ENCODE data around the gene GALNT15.

GALNT15 gene

GRCh38 chr3:16176391-16177030 lies 2.0 kb downstream of the GALNT15 start:
- Mint-ChIP-seq H3K4me1 (ENCODE audit: low read depth) (peaks cover 13% of the 10 kb centered on the region), H3K27me3 (peaks cover 15% of the 10 kb centered on the region), H3K9me3 (no peaks in the 10 kb centered on the region), H3K27ac (no peak overlapping the region), H3K4me3 (no peak overlapping the region), H3K36me3 (ENCODE audit: low read depth) (no peaks in the 10 kb centered on the region)
- intact Hi-C loops (cut with micrococcal nuclease) = loop anchor here (5.0 kb wide), 1 partner anchor 359 kb away; no protein-coding TSS in a partner anchor

GRCh38 chr3:16177382-16177781 lies 2.9 kb downstream of the GALNT15 start:
- Mint-ChIP-seq H3K27me3 (peaks cover 13% of the 10 kb centered on the region), H3K9me3 (no peaks in the 10 kb centered on the region), H3K27ac (no peak overlapping the region), H3K4me3 (no peak overlapping the region), H3K36me3 (ENCODE audit: low read depth) (no peaks in the 10 kb centered on the region), H3K4me1 (ENCODE audit: low read depth) (peaks cover 18% of the 10 kb centered on the region)
- intact Hi-C loops (cut with micrococcal nuclease) = loop anchor here (5.0 kb wide), 1 partner anchor 360 kb away; no protein-coding TSS in a partner anchor

- peaks cover 18% of the 10 kb centered on the region for H3K4me1 Mint-ChIP-seq (ENCODE audit: low read depth)
- no peaks in the 10 kb centered on the region for H3K9me3 Mint-ChIP-seq
- no peak overlapping the region for H3K4me3 Mint-ChIP-seq
- intact Hi-C loops (cut with micrococcal nuclease) = loop anchor here (1.0 to 5.0 kb wide), 3 partner anchors 67 to 361 kb away; no protein-coding TSS in a partner anchor
- no peak overlapping the region for H3K27ac Mint-ChIP-seq
- H3K36me3 Mint-ChIP-seq (ENCODE audit: low read depth) = no peaks in the 10 kb centered on the region
- peaks cover 13% of the 10 kb centered on the region for H3K27me3 Mint-ChIP-seq
Observed at GRCh38 chr3:16177962-16178627, 3.6 kb downstream of the GALNT15 start.

GRCh38 chr3:16178628-16178988 lies 4.1 kb downstream of the GALNT15 start:
- no peak overlapping the region for H3K4me3 Mint-ChIP-seq
- no peaks in the 10 kb centered on the region for H3K9me3 Mint-ChIP-seq
- H3K27me3 Mint-ChIP-seq = peaks cover 9% of the 10 kb centered on the region
- H3K36me3 Mint-ChIP-seq (ENCODE audit: low read depth) = no peaks in the 10 kb centered on the region
- peaks cover 18% of the 10 kb centered on the region for H3K4me1 Mint-ChIP-seq (ENCODE audit: low read depth)
- intact Hi-C loops (cut with micrococcal nuclease) = loop anchor here (1.0 to 5.0 kb wide), 3 partner anchors 66 to 361 kb away; no protein-coding TSS in a partner anchor
- no peak overlapping the region for H3K27ac Mint-ChIP-seq

DNA sequence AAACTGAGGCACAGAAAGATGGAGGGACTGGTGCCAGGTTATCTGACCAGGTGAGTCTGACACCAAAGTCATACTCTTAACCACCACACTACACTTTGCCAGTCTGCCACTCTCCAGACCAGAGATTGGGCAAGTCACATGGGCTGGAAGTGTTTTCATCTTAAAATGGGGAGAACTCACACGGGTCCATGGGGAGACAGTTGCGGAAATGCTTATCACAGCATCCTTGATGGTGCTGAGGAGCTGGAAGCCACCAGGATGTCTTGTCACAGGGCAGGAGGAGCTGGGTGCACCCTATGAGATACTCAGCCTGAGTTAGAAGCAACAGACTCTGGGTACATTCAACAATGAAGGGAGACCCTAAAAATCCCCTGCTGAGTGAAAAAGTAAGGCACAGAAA lies 4.8 kb downstream of the GALNT15 start:
- H3K9me3 Mint-ChIP-seq = no peaks in the 10 kb centered on the region
- intact Hi-C loops (cut with micrococcal nuclease) = loop anchor here (2.0 to 5.0 kb wide), 2 partner anchors 66 to 362 kb away; no protein-coding TSS in a partner anchor
- peaks cover 6% of the 10 kb centered on the region for H3K27me3 Mint-ChIP-seq
- no peak overlapping the region for H3K4me3 Mint-ChIP-seq
- H3K27ac Mint-ChIP-seq = no peak overlapping the region
- H3K4me1 Mint-ChIP-seq (ENCODE audit: low read depth) = peaks cover 18% of the 10 kb centered on the region
- no peaks in the 10 kb centered on the region for H3K36me3 Mint-ChIP-seq (ENCODE audit: low read depth)

- no peaks in the 10 kb centered on the region for H3K36me3 Mint-ChIP-seq (ENCODE audit: low read depth)
- H3K9me3 Mint-ChIP-seq = no peaks in the 10 kb centered on the region
- H3K4me1 Mint-ChIP-seq (ENCODE audit: low read depth) = peaks cover 18% of the 10 kb centered on the region
- intact Hi-C loops (cut with micrococcal nuclease) = loop anchor here (2.0 to 5.0 kb wide), 2 partner anchors 65 to 363 kb away; no protein-coding TSS in a partner anchor
- H3K27ac Mint-ChIP-seq = no peak overlapping the region
- peaks cover 3% of the 10 kb centered on the region for H3K27me3 Mint-ChIP-seq
- H3K4me3 Mint-ChIP-seq = no peak overlapping the region
Observed at GRCh38 chr3:16179771-16180736, 5.6 kb downstream of the GALNT15 start.

GRCh38 chr3:16180737-16181134 lies 6.3 kb downstream of the GALNT15 start:
- Mint-ChIP-seq H3K36me3 (ENCODE audit: low read depth) (no peaks in the 10 kb centered on the region), H3K4me3 (no peak overlapping the region), H3K4me1 (ENCODE audit: low read depth) (peaks cover 18% of the 10 kb centered on the region), H3K27me3 (peaks cover 1% of the 10 kb centered on the region), H3K27ac (no peak overlapping the region), H3K9me3 (no peaks in the 10 kb centered on the region)
- intact Hi-C loops (cut with micrococcal nuclease) = no loop called here

DNA sequence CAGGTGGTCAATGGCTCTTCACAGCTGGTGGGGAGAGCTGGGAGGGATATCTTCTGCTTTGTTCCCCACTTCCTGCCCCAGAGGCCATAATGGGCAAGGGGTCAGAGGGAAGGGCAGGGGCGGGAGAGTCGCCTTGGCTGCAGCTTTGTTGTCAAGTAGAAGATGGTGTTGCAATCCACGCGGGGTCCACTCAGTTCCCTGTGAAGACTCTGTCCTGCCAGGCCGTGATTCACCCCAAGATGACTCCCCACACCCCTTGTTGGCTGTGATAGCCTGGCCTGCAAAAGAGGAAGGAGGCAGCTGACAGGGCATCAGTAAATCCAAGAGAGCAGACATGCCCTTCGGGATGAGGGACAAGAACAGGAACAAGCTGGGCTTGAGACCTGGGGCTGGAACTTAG lies 6.9 kb downstream of the GALNT15 start:
- intact Hi-C loops (cut with micrococcal nuclease) = no loop called here
- peaks cover 1% of the 10 kb centered on the region for H3K27me3 Mint-ChIP-seq
- no peaks in the 10 kb centered on the region for H3K9me3 Mint-ChIP-seq
- peaks cover 18% of the 10 kb centered on the region for H3K4me1 Mint-ChIP-seq (ENCODE audit: low read depth)
- no peaks in the 10 kb centered on the region for H3K36me3 Mint-ChIP-seq (ENCODE audit: low read depth)
- H3K4me3 Mint-ChIP-seq = no peak overlapping the region
- peak overlapping the region; percentile 53 for H3K27ac Mint-ChIP-seq

DNA sequence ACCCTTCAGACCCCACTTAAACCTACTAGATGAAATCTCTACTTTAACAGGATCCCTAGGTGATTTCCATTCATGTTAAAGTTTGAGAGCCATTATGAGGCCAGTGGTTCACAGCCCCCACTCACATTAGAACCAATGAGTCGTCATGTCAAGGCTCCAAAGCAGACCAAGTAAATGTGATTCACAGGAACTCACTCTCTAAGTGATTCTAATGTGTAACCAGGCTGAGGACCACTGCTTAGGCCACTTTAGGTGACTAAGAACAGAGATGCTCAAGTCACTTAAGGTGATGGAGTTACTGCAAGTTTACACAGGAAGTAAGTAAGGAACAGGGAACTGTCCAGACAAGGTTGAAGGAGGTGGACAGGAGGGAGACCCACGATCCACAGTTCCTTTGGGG lies 7.7 kb downstream of the GALNT15 start:
- peaks cover 1% of the 10 kb centered on the region for H3K27me3 Mint-ChIP-seq
- intact Hi-C loops (cut with micrococcal nuclease) = no loop called here
- no peaks in the 10 kb centered on the region for H3K36me3 Mint-ChIP-seq (ENCODE audit: low read depth)
- no peaks in the 10 kb centered on the region for H3K9me3 Mint-ChIP-seq
- H3K4me3 Mint-ChIP-seq = no peak overlapping the region
- peaks cover 18% of the 10 kb centered on the region for H3K4me1 Mint-ChIP-seq (ENCODE audit: low read depth)
- H3K27ac Mint-ChIP-seq = no peak overlapping the region

DNA sequence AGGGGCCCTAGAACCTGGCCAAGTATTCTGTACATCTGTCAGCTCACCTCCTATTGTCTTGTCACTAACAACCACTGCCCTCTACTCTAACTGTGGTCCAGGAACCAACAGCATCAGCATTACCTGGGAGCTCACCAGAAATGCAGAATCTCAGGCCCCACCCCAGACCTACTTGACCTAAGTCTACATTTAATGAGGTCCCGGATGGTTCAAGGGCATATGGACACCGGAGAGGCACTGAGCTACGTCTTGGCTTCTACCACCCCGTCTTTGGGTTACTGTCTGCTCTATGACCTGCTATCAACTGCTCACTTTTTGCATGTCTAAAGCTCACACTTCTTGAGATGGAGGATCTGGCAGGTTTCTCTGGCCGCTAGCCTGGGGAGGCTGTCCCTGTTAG lies 8.1 kb downstream of the GALNT15 start:
- intact Hi-C loops (cut with micrococcal nuclease) = no loop called here
- Mint-ChIP-seq H3K27ac (no peak overlapping the region), H3K27me3 (peaks cover 1% of the 10 kb centered on the region), H3K4me3 (no peak overlapping the region), H3K9me3 (no peaks in the 10 kb centered on the region), H3K4me1 (ENCODE audit: low read depth) (peaks cover 18% of the 10 kb centered on the region), H3K36me3 (ENCODE audit: low read depth) (no peaks in the 10 kb centered on the region)

DNA sequence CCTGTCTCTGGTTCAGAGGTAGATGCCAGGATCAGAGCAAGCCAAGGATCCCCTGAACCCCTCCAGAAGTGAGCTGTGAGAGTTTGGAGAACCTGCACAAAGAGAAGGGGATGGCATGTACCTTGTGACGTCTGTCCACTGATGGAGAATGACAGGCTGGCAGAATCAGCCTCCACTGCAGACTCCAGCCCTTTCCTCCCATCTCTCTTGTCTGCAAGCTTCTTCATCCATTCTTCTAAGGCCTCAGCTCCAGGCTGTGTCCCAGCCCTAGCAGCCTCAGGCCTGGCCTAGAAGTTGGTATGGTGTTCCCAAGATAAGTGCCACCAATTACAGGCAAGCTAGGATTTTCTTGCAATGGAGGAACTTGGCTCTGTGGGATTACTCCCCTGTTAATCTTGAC lies 8.6 kb downstream of the GALNT15 start:
- Mint-ChIP-seq H3K27me3 (peaks cover 1% of the 10 kb centered on the region), H3K27ac (no peak overlapping the region), H3K9me3 (no peaks in the 10 kb centered on the region), H3K4me3 (no peak overlapping the region), H3K36me3 (ENCODE audit: low read depth) (no peaks in the 10 kb centered on the region), H3K4me1 (ENCODE audit: low read depth) (peaks cover 18% of the 10 kb centered on the region)
- intact Hi-C loops (cut with micrococcal nuclease) = no loop called here

- Mint-ChIP-seq H3K9me3 (no peaks in the 10 kb centered on the region), H3K4me1 (ENCODE audit: low read depth) (peaks cover 18% of the 10 kb centered on the region), H3K4me3 (no peak overlapping the region), H3K27me3 (peaks cover 1% of the 10 kb centered on the region), H3K27ac (no peak overlapping the region), H3K36me3 (ENCODE audit: low read depth) (no peaks in the 10 kb centered on the region)
- intact Hi-C loops (cut with micrococcal nuclease) = no loop called here
Observed at GRCh38 chr3:16183601-16184270, 9.3 kb downstream of the GALNT15 start.

- Mint-ChIP-seq H3K36me3 (ENCODE audit: low read depth) (no peaks in the 10 kb centered on the region), H3K4me1 (ENCODE audit: low read depth) (peaks cover 9% of the 10 kb centered on the region), H3K27me3 (peaks cover 1% of the 10 kb centered on the region), H3K27ac (no peak overlapping the region), H3K9me3 (no peaks in the 10 kb centered on the region), H3K4me3 (no peak overlapping the region)
- intact Hi-C loops (cut with micrococcal nuclease) = no loop called here
Observed at GRCh38 chr3:16186086-16186485, 11.6 kb downstream of the GALNT15 start.
